ENCODE results near the gene RELA.
"Not testable (repeated sequence)": the region's sequence is repeated elsewhere in the genome, so short reads cannot be mapped to it uniquely, and the experiment has no call there.

Gene RELA

DNA sequence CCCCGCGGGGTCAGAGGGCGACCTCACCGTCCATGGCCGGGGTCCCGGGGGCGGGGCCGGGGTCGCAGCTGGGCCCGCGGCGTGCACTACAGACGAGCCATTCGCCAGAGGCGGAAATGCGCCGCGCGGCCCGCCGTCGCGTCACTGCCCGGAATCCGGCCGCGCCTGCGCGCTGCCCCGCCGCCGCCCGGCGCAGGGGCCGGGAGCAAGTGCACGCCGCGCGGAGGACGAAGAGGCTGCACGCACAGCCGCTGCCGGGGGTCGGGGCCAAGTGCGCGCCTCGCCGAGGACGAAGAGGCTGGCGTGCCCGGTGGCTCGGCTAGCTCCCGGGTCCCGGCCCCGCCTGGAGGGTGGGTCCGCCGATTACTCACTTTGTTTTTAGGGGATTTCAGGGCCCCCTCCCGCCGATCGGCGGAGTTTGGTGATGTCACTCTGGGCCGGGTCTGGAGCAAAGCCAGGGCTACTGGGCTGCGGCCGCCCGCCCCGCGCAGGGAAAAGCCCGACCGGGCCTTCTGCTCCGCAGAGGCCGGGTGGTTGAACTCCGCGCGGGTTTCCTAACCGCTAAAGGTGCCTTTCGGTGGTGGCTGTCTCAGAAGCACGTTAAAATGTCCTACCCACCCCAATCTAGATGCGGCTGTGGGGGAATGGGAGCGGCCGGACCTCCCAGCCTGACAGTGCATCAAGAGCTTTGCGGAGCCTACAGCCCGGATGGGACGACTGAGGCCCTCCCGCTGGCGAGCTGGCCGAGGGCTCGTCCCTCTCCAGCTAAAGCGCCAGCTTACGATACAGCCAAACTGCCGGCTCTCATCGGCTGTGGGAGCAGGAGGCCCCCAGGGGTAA lies at the start of gene RELA:
RELA (minus strand) TSS at position 118 of the 840 bp plus-strand sequence; CDS start at position 34, 84 bp downstream.
- DNase-seq, result peak; percentile 95 to 97

DNA sequence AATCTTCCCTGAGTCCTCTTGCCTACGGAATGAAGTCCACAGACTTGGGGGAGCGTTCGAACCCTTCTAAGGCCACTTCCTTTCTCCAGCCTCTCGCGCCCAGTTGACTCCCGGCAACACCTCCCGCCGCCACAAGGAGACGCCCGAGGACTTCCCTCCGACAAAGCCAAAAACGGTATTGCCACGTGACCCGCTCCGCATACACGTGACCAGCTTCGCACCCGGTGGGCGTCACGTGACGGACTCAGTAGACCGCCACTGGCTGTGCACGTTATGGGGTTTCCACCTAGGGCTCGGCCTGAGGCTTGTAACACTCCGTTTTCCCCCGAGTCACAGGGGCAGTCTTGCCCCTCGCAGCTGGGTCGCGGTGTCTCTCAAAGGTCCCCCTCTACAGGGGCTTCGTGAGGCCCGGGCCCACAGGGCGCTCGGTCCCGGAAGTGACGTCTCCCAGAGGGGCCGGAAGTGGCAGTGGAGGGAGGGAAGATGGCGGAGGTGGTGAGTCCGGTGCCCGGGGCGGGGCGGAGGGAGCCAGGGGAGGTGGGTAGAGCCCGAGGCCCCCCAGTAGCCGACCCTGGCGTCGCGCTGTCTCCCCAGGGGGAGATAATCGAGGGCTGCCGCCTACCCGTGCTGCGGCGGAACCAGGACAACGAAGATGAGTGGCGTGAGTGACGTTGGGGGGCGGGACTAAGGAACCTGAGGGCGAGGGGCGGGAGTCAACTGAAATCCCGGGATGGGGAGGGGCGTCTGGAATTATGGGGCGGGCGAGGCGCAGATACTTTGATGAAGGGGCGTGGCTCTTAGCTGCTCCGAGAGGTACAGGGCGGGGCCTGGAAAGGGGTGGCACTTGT lies 49.3 kb upstream of the RELA start, which contains the start of gene KAT5:
KAT5 (plus strand) TSS at position 468 of the 848 bp plus-strand sequence; CDS start at position 484, 16 bp downstream.
- DNase-seq, result peak; percentile 98 to 99

DNA sequence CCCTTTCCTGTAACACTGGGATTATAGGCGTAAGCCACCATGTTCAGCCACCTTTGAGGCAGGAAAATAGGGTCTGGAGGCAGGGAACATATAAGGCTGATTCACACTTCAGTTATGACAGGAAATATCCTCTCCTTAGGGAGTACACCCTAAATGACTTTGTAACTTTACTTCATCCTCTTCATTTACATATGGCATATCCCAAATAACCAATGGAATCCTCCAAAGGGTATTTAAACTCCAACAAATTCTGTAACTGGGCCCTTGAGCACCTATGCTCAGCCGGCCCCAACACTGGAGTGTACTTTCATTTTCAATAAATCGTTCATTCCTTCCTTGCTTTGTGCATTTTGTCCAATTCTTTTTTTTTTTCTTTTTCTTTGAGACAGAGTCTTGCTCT lies 47.7 kb upstream of the RELA start:
- DNase-seq, result peak in 1 of 2 donors; percentile 10

DNA sequence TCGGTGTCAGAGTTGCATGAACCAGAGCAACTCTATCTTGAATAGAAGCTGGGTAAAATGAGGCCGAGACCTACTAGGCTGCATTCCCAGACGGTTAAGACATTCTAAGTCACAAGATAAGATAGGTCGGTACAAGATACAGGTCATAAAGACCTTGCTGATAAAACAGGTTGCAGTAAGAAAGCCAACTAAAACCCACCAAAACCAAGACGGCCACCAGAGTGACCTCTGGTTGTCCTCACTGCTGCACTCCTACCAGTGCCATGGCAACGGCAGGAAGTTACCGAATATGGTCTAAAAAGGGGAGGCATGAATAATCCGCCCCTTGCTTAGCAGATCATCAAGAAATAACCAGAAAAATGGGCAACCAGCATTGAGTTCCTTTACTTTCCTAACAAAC lies 46.9 kb upstream of the RELA start:
- no peak for DNase-seq

DNA sequence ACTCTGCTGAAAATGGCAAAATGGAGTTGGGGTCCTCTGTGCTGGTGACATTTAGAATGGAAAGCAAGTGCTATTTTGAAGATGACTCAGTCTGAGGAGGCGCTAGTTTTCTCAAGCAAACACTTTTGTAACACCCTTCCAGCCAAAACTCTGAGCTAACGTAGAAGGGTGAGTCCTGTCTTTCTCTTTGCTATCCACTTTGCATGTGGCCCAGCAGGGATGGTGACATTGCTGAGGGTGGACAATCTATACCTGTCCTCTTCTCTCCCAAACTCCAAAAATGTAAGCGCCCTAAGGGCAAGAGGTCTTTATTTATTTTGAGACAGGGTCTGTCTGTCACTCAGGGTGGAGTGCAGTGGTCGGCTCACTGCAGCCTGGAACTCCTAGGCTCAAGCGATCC lies 45.7 kb upstream of the RELA start:
- DNase-seq, result no peak

DNA sequence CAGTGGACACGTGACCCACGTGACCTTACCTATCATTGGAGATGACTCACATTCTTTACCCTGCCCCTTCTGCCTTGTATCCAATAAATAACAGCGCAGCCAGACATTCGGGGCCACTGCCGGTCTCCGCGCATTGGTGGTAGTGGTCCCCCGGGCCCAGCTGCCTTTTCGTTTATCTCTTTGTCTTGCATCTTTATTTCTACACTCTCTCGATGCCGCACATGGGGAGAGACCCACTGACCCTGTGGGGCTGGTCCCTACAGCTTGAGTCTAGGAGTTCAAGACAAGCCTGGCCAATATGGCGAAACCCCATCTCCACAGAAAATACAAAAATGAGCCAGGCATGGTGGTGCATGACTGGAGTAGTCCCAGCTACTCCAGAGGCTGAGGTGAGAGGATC lies 44.3 kb upstream of the RELA start:
- not testable (repeated sequence) for DNase-seq

DNA sequence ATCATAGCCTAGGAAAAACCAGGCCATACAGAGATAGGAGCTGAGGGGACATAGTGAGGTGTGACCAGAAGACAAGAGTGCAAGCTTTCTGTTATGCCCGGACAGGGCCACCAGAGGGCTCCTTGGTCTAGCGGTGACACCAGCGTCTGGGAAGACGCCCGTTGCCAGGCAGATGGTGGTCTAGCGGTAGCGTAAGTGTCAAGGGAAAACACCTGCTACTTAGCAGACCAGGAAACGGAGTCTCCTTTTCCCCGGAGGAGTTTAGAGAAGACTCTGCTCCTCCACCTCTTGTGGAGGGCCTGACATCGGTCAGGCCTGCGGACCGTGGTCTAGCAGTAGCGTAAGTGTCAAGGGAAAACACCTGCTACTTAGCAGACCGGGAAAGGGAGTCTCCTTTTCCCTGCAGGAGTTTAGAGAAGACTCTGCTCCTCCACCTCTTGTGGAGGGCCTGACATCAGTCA lies 43.6 kb upstream of the RELA start:
- peak; percentile 28 to 41 for DNase-seq

DNA sequence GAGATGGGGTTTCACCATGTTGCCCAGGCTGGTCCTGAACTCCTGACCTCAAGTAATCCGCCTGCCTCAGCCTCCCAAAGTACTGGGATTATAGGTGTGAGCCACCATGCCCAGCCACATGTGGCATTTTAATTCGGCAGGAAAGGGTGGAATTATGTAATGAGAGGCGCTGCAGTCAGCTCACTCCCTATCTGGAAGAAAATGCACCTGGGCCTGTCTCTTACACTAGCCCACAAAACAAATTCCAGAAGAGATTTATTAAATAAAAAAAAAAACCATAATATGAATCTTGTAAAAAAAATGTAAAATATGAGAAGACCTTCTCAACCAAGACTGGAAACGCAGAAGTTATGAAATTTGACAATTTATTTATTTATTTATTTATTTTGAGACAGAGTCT lies 41.1 kb upstream of the RELA start:
- no peak for DNase-seq

DNA sequence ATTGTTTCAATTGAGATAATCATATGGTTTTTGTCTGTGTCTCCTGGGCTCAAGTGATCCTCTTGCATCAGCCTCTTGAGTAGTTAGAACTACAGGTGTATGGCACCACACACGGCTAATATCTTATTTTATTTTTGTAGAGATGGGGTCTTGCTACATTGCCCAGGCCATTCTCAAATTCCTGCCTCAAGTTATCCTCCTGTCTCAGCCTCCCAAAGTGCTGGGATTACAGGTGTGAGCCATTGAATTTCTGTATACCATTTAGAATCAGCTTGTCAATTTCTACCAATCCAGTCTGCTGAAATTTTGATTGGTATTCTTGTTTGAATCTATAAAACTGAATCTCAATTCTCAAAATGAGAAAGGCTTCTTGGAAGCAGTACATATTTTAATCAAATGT lies 39.0 kb upstream of the RELA start:
- no peak for DNase-seq

DNA sequence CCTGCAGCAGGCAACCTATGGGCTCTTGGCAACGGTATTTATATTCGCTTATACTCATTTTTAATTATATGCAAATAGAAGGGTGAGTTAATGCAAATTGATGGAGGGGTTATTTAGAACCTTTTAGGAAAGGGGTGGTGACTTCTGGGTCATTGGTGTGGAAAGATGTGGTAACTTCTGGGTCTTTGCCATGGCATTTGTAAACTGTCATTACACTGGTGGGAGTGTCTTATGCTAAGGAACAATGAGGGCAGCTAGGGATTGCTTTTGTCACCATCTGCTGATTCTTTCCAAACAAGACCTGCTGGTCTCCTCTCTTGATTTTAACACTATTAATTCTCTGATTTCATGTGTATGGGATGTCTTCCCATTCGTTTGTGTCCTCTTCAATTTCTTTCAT lies 37.7 kb upstream of the RELA start:
- DNase-seq, result peak; percentile 46 to 55

DNA sequence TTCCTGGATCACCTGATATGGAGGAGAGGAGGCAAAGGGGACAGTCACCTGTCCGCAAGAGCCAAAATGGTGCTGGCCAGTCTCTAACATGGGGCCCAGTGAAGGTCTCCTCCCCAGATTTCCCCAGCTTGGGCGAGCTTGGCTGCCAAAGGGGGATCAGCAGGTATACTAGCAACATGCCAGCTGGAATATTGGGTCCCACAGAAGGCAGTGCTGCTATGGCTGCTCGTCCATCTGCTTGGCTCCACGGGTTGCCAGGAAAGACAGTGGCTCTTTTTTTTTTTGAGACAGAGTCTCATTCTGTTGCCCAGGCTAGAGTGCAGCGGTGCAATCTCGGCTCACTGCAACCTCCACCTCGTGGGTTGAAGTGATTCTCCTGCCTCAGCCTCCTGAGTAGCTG lies 36.6 kb upstream of the RELA start:
- DNase-seq, result no peak

DNA sequence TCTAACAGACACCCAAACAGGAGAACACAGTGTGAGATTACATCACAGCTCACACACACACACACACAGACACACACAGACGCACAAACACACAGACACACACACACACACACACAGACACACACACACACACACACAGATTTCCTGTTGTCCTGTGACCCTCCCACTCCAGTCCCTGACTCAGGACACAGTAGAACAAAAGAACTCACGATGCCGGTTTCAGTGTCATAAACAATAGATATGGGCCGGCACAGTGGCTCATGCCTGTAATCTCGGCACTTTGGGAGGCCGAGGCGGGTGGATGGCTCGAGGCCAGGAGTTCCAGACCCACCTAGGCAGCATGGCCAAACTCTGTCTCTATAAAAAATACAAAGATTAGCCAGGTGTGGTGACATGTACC lies 35.5 kb upstream of the RELA start:
- no peak for DNase-seq

DNA sequence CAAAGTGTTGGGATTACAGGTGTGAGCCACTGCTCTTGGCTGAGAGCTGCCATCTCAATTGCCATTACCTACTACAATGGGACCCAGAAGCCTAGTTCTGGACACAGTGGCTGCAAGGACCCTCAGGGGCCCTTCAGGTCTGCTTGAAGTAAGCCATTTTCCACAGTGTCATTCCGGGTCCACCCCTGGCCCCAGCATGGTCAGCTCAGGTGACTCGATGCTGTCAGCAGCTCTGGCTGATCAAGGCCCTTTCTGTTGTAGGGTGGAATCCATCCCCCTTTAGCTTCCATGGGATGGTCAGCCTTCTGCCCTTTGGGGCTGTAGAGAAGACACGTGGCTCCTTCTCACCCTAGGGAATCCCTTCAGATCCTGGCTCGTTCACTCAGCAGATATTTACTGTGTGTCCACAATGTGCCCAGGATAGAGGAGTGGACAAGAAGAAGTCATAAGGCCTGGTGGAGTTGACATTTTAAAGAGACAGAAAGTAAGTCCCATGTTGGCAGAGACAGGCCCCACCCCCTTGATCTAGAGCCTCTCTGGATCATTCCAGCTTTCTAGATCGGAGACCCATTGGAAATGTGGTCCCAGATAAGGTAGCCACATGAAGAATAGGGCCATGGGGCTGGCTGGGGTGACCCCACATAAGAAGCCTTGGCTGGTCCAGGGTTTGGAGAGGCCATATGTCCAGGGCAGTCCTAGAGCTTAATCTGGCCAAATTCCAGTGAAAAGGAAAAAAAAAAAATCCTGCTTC lies 34.3 kb upstream of the RELA start:
- DNase-seq, result no peak

DNA sequence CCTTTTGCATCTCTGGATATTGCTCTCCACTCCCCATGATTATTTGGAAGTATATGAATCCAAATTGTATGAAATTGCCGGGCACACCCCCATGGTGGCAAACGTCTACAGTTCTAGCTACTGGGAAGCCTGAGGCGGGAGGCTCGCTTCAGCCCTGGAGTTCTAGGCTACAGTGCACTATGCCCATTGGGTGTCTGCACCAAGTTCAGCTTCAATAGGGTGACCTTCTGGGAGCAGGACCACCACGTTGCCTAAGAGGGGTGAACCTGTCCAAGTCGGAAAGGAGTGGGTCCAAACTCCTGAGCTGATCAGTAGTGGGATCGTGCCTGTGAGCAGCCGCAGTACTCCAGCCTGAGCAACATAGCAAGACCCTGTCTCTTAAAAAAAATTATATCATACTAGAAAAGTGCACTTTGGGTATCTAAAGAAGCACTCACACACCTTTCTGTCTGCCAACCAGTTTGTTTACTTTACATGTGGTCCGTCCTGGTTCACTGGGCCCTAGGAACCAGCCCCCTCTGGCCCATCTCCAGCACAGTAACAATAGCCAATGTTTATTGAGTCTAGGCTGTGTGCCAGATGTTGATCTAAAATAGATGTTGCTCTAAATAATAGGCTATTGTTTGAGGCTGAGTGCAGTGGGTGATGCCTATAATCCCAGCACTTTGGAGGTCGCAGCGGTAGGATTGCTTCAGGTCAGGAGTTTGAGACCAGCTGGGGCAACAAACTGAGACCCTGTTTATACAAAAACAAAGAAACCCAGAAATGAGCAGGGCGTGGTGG lies 32.9 kb upstream of the RELA start:
- DNase-seq, result no peak

DNA sequence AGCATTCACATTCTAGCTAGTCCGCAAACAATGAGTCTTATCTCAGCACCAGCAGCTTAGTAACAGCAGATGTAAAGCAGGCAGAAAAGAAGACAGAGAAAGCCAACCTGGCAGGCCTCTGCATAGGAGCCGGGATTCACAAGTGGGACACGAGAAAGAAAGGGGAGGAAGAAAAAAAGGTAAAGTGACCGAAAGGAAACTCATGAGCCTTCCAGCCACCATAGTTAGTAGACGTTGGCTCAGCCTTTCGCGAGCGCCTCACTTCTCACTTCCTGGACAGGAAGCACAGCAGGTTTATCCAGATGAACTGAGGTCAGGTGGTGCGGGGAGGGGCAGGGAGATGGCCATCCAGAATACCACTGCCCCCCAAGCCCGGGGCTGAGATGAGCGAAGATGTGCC lies 29.7 kb upstream of the RELA start:
- no peak for DNase-seq

DNA sequence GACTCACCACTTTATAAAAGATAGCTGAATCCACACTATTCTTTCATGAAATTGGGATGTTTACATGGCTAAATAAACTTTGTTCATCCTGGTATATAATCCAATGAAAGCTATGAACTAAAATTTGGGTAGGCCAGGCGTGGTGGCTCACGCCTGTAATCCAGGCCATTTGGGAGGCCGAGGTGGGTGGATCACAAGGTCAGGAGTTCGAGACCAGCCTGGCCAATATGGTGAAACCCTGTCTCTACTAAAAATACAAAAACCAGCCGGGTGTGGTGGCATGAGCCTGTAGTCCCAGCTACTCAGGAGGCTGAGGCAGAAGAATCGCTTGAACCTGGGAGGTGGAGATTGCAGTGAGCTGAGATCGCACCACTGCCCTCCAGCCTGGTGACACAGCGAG lies 29.1 kb upstream of the RELA start:
- DNase-seq, result not testable (repeated sequence)

DNA sequence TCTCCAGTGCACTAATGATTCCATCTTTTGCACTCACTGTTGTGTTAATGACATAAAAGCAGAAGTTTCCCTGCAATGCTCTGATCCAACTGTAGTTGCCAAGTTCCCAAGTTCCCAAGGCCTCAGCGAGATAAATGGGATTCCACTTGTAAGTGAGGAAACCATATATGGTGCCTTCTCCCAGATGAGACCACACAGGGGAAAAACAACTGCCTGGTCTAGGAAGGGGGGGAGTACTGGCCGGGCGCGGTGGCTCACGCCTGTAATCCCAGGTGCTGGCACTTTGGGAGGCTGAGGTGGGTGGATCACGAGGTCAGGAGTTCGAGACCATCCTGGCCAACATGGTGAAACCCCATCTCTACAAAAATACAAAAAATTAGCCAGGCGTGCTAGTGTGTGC lies 23.3 kb upstream of the RELA start:
- DNase-seq, result no peak

DNA sequence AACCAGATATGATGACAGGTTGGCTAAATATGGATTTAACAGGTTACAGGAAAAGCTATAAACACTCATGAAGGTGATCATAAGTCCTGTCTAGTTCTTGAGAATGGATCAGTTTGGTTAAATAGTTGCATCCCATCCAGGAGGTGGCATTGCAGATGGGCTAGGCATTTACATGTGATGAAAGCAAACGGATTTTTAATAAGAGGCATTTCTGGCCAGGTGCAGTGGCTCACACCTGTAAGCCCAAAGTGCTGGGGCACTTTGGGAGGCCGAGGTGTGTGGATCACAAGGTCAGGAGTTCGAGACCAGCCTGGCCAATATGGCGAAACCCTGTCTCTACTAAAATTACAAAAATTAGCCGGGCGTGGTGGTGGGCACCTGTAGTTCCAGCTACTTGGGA lies 20.8 kb upstream of the RELA start:
- DNase-seq, result not testable (repeated sequence)

DNA sequence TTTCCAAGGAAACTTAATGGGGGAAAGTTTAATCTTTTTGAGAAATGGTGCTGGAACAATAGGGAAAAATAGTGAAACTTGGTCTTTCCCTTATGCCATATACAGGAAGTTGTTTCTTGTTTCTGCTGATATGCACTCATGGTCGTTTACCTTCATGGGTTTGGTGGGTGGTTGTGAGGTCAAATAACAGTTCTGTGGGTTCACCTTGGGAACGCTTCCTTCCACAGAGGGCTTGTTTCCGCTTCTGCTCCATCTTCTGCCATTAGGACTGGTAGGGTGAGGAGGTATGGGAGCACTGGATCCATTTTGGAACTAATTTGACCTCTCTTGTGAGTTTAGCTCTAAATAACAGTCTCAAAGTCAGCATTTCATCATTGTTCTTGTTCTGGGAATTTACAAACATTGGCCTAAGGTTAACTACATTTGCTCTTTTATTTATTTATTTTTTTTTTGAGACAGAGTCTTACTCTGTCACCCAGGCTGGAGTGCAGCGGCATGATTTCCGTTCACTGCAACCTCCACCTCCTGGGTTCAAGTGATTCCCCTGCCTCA lies 17.6 kb upstream of the RELA start:
- no peak for DNase-seq

DNA sequence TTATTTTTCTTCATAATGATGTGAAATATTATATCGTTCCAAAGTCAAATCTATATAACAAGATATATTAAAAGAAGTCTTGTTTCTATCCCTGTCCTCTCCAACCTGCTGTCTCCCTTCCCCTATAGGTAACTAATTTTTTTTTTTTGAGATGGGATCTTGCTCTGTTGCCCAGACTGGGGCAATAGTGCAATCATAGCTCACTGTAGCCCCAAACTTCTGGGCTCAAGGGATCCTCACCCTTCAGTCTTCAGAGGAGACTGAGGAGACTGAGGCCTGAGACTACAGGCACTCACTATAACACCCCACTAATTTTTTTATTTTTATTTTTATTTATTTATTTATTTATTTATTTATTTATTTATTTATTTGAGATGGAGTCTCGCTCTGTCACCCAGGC lies 10.3 kb upstream of the RELA start:
- no peak for DNase-seq

DNA sequence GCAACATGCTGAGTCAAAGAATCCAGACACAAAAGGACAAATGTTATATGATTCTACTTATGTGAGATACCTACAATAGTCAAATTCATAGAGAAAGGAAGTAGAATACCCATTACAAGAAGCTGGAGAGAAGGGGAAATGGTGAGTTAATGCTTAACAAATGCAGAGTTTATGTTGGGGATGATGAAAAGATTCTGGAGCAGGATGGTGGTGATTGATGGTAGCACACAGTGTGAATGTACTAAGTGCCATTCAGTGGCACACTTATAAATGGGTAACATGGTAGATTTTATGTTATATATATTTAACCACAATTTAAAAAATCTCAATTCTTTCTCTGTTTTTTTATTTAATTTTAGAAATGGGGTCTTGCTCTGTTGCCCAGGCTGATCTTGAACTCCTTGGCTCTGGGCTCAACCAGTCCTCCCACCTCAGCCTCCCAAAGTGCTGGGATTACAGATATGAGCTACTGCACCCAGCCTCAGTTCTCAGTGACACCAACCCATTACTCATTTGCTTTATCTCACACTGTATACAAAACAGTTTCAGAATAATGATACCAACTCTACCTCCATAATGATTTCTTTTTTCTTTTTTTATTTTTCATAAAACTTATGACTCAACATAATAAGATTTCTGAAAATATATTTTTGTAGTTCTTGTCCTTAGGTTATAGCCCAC lies 9.6 kb upstream of the RELA start:
- DNase-seq, result peak in 1 of 2 donors; percentile 46

Measured in inflammatory macrophage treated with lipopolysaccharide for 1 hour (primary cell).